Renal cortical epithelial cell (primary cell): ENCODE data around the gene LNX1. TPM values are rescaled to one million over a fixed set of nuclear protein-coding genes. Genes with fewer than 3 reads are reported as not detected.
"Not testable (repeated sequence)": the region's sequence is repeated elsewhere in the genome, so short reads cannot be mapped to it uniquely, and the experiment has no call there.

Experiments used
- DNase-seq: peaks from one replicate; pipeline ENCODE4 v3.0.0-alpha.2; 2011; ENCODE audit warnings: low read depth
- total RNA-seq: library from RNA; depleted of rRNA; stranded (reverse); fragments of >200 nt; gene quantifications from 2 replicates; pipeline ENCODE4 v1.2.3, GENCODE V29; 2014

The LNX1 gene
- total RNA-seq, 1 donor from 2014 or later = 6.4 TPM

GRCh38 chr4:53498706-53499105, 92.6 kb downstream of the LNX1 start:
- DNase-seq = no peak

DNA sequence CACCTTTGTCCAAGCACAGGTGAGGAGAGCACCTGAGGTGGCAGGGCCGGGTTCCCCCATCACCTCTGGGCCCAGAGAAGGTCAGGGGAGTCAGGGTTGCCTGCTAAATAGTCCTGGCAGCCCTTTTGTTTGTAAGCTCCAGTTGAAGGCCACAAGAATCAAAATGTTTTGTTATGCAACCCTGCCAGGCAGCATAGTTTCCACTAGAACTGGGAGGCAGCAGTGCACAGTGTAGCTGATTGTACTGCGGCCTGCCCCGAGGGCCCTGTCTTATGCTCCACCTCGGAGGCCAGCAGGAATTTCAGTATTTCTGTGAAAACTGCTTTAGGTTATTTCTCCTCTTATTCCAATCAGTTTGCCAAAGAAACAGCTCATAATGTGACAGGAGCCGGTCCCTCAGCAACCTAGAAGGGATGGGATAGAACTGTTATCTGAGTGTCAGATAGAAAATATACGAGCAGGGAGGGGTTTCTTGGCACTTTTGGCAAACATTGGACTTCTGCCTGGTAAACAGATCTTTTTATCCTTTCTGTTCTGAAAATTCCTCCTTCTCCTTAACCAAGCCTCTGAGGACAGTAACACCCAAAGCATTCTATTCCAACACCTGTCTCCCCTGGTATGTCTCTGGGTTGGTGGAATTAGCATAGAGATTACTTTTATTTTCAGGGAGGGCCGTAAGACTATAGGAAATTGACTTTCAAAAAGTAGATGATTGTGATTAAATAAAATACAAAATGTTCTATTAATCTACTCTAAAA, 93.6 kb downstream of the LNX1 start:
- peak; percentile 73 for DNase-seq

DNA sequence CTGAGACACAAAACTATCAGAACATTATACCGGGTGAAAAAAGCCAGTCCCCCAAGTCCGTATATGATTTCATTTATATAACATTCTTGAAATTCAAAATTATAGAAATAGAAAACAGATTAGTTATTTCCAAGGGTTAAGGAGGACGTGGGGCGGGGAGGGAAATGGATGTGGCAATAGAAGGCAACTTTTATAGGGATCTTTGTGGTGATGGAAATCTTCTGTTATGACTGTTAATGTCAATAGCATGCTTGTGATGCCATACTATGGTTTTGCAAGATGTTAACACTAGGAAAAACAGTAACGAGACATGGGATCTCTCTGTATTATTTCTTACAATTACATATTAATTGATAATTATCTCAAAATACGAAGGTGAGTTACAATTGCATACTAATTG, 96.4 kb downstream of the LNX1 start:
- no peak for DNase-seq

GRCh38 chr4:53490965-53491622, 100.2 kb downstream of the LNX1 start:
- peak; percentile 79 for DNase-seq

- no peak for DNase-seq
Observed at GRCh38 chr4:53490161-53490956, 100.9 kb downstream of the LNX1 start.

DNA sequence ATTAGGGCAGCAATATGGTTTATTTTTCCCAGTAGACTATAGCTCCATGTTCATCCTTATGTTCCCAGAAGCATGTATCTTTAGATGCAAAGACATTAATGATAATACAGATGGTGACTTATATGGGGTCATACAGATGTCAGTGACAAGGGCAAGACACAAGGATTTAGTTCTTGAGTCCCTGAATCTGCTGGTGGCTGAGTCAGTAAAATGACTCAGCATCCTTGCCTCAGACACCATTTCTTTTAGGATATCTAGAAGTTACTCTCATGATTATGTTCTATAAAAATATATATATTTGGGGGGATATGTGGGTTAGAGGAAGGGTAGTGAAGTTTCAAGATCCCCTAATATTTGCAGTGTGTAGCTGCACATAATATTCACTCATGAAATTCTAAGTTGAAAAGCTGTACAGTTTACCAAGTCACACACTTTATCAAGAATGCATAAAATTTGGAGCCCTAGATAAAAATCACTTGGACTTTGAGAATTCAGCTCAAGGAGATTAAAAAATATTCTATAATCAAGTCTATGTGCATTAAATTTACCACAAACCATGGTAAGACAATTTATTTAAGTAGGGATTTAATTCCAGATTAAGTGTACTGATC, 101.9 kb downstream of the LNX1 start:
- DNase-seq = peak; percentile 38

DNA sequence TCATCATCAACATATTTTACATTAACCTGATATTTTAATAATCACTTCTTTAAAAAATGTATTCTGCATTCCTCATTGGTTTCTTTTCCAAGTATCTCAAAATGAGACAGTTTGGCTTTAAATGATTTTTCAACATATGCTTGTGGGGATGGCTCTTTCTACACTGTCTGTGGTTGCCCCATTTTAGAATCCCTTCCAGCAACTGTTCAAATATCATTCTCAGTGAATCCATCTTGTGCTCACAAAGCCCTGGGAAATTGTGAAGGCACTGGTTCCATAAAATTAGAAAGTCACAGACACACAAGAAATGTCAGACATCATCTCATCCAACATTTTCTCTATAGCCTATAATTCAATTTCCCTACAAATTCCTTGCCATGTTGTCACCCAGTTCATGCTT, 103.5 kb downstream of the LNX1 start:
- no peak for DNase-seq

GRCh38 chr4:53485658-53486040, 105.6 kb downstream of the LNX1 start:
- DNase-seq = no peak

DNA sequence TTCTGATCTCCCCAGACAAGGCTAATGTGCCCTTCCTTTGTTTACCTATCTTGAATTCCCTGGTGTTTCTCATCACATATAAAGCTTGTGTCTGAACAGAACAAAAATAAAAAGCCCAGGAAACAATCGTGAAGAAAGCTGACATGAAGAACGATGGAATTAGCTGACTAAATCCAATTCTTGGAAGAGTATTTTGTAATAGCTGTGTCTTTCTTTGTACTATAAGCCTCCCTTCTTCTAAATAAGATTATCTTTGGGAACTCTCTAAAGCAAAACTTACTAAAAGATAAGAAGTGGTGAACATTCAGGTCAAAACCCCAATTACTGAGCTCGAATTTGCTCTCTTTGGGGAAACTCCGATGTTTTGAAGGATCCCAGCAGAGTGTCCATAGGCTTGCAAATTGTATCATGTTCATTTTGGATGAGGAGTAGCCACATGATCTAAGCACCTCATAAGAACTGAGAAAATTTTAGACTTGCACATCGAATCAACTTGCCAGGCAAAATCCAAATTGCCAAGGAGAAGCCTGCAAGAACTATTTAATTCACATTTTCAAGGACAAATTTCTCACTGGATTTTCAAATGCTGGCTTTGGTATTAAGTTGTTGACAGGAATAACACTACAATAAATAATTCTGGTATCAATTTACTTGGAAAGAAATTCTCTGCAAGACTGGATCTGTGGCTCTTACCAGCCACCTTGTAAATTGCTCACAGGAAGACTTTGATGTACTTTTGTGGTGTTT, 106.2 kb downstream of the LNX1 start:
- no peak for DNase-seq

DNA sequence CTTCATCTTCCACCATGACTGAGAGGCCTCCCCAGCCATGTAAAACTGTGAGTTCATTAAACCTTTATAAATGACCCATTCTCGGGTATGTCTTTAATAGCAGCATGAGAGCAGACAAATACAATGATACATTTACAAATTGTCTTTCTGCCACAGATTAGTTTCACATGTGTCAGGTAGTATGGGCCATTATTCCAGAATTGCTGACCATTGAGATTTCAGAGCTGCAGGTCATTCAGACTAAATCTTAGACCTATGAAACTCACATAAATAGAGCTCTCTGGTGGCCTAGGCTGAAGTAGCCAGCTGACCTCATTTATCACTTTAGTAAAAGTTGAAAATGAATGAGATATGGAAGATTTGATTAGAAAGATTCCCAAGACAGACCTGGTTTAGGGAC, 108.0 kb downstream of the LNX1 start:
- no peak for DNase-seq

DNA sequence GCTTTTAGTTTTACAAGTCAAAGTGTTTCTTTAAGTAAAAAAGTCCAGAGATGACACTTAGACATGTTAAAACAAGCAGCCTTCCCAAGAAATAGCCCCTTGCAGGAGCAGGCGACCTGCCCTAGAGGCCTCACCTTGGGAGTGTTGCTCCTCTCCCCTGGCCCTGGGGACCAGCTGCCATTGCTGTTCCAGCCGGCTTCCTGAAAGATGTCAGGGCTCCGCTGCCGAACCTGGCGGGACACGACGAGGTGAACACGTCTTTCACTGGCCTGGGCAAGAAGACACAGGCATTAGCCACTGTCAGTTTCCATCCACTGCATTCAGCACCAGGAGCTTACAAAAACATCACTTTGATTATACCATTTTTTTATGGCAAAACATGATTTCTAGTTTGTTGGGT, 109.7 kb downstream of the LNX1 start:
- no peak for DNase-seq

DNA sequence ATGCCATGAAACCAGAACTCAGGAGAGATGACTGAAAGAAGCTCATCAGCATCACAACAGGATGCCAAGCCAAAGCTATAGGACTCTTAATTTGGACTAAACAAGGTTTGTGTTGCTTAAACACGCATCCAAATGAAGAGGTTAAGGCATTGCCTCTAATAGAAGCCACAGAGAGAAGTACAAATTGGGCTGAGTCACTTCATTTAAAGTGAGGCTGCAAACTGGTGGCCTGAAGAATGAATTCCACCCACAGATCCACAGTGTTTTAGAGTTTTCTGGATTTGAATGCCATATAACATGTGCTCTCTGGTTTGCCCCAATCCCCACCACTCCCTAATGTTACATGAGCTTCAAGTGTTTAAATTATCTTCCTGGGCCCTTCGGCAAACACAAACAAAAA, 110.4 kb downstream of the LNX1 start:
- DNase-seq = peak; percentile 22

DNA sequence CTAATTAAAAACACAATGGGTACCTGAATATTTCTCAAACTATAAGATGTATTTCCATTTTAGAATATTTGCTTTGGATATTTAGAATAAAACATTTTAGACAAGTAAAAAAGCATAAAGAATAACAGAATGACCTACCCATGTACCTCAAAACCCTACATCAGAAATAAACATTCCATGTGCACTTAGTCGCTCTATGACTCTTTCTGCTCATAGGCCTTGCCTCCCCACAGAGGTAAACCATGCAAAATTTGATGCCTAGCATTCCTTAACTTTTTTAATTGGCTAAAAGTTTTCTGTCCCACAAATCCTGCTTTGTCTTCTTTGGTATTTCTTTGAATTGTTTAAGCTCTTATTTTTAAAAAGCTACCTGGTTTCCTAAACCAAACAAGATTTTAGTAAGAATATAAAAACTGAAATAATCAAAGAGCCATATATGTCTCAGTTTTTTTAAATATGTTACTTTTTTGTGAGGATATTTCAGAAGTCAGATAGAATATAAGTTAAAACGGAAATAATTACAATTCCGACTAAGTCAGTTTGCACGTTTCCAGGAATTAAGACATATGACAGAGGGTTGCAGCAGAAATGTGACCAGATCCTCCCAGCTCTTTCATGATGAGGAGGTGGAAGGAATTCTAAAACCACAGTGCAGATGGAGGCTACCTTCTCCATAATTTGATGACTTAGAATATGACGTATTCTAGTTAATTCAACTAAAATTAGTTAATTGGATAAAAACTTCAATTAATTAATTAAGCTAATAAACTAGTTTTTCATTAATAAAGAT, 111.4 kb downstream of the LNX1 start:
- peak; percentile 54 for DNase-seq

- peak; percentile 82 for DNase-seq
Observed at GRCh38 chr4:53478671-53479456, 112.4 kb downstream of the LNX1 start.

GRCh38 chr4:53477636-53478035, 113.7 kb downstream of the LNX1 start:
- DNase-seq = no peak

DNA sequence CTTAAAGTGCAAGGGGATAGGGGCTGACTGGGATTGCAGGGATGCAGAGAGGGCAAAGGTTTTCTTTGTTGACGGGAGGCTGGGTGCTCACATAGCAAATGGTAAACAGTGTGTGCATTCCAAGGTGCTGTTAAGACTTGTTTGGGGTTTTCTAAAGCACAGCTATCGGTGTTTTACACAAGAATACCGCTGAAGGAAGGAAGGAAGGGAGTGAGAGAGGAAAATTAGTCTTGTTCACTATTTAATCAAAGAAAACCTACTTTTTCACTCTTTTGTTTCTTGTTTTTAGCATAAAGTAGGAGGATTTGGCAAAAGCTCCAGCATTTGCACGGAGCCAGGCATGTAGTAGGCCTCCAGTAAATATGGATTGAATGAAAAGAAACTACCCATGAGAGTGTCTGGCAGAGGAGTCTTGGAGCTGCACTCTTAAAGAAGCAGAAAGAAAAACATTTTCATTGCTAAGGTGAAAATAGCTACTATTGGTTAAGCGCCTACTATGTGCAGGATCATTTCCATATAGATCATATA, 114.2 kb downstream of the LNX1 start:
- no peak for DNase-seq

- peak; percentile 96 for DNase-seq
Observed at GRCh38 chr4:53476232-53477037, 114.9 kb downstream of the LNX1 start.

- not testable (repeated sequence) for DNase-seq
Observed at GRCh38 chr4:53466576-53466975, 124.7 kb downstream of the LNX1 start.

GRCh38 chr4:53465891-53466290, 125.4 kb downstream of the LNX1 start:
- DNase-seq = no peak
